Measurements from ENCODE around the gene SLC6A20. TPM values are rescaled to one million over a fixed set of nuclear protein-coding genes. Genes with fewer than 3 reads are reported as not detected.

SLC6A20 gene
- total RNA-seq, 1 donor from 2014 or later: not detected

- H3K4me1 ChIP-seq: no peaks in the 10 kb centered on the region
- H3K9me3 ChIP-seq (replicated peaks): no peaks in the 10 kb centered on the region
- intact Hi-C loops (cut with micrococcal nuclease): no loop called here
- H3K4me3 ChIP-seq: no peak overlapping the region
- no peak overlapping the region for H3K27ac ChIP-seq (replicated peaks)
- no peak for TF ChIP-seq CTCF (IDR thresholded peaks at IDR 0.05; ENCODE audit: borderline replicate concordance)
- no peak for DNase-seq
- no peaks in the 10 kb centered on the region for H3K27me3 ChIP-seq (ENCODE audit: low read depth)
- H3K36me3 ChIP-seq: peaks cover 48% of the 10 kb centered on the region
Measured at GRCh38 chr3:45748068-45748467, 48.3 kb downstream of the SLC6A20 start.

GRCh38 chr3:45746777-45747622 lies 49.3 kb downstream of the SLC6A20 start:
- no peaks in the 10 kb centered on the region for H3K9me3 ChIP-seq (replicated peaks)
- no peak overlapping the region for H3K4me3 ChIP-seq
- H3K27me3 ChIP-seq (ENCODE audit: low read depth): no peaks in the 10 kb centered on the region
- no peak overlapping the region for H3K27ac ChIP-seq (replicated peaks)
- H3K4me1 ChIP-seq: no peaks in the 10 kb centered on the region
- intact Hi-C loops (cut with micrococcal nuclease): no loop called here
- DNase-seq: no peak
- no peak for TF ChIP-seq CTCF (IDR thresholded peaks at IDR 0.05; ENCODE audit: borderline replicate concordance)
- peaks cover 56% of the 10 kb centered on the region for H3K36me3 ChIP-seq

- no peak for TF ChIP-seq CTCF (IDR thresholded peaks at IDR 0.05; ENCODE audit: borderline replicate concordance)
- H3K4me1 ChIP-seq: no peaks in the 10 kb centered on the region
- DNase-seq: no peak
- no peak overlapping the region for H3K4me3 ChIP-seq
- no peak overlapping the region for H3K27ac ChIP-seq (replicated peaks)
- no peaks in the 10 kb centered on the region for H3K9me3 ChIP-seq (replicated peaks)
- H3K27me3 ChIP-seq (ENCODE audit: low read depth): no peaks in the 10 kb centered on the region
- intact Hi-C loops (cut with micrococcal nuclease): no loop called here
- H3K36me3 ChIP-seq: peaks cover 64% of the 10 kb centered on the region
Measured at GRCh38 chr3:45746165-45746776, 50.1 kb downstream of the SLC6A20 start.

GRCh38 chr3:45742461-45743089 lies 53.8 kb downstream of the SLC6A20 start:
- Histone ChIP-seq H3K4me1 (no peaks in the 10 kb centered on the region), H3K9me3 (replicated peaks) (no peaks in the 10 kb centered on the region), H3K27me3 (ENCODE audit: low read depth) (no peaks in the 10 kb centered on the region), H3K36me3 (peaks cover 93% of the 10 kb centered on the region), H3K27ac (replicated peaks) (no peak overlapping the region), H3K4me3 (no peak overlapping the region)
- TF ChIP-seq CTCF (IDR thresholded peaks at IDR 0.05; ENCODE audit: borderline replicate concordance): no peak
- intact Hi-C loops (cut with micrococcal nuclease): no loop called here
- no peak for DNase-seq

- Histone ChIP-seq H3K27ac (replicated peaks) (no peak overlapping the region), H3K36me3 (peaks cover 93% of the 10 kb centered on the region), H3K9me3 (replicated peaks) (no peaks in the 10 kb centered on the region), H3K4me3 (no peak overlapping the region), H3K4me1 (no peaks in the 10 kb centered on the region), H3K27me3 (ENCODE audit: low read depth) (no peaks in the 10 kb centered on the region)
- no peak for DNase-seq
- no peak for TF ChIP-seq CTCF (IDR thresholded peaks at IDR 0.05; ENCODE audit: borderline replicate concordance)
- intact Hi-C loops (cut with micrococcal nuclease): no loop called here
Measured at GRCh38 chr3:45741742-45742460, 54.4 kb downstream of the SLC6A20 start.

Data from left ventricle myocardium inferior (tissue), 1 donor.